EH (cell line): ENCODE results near the gene SYNGR3.

ENCODE experiments used
- DNase-seq: peaks from one replicate; pipeline ENCODE4 v3.0.0-alpha.2; 2015; ENCODE audit warnings: low read depth

The SYNGR3 gene

DNA sequence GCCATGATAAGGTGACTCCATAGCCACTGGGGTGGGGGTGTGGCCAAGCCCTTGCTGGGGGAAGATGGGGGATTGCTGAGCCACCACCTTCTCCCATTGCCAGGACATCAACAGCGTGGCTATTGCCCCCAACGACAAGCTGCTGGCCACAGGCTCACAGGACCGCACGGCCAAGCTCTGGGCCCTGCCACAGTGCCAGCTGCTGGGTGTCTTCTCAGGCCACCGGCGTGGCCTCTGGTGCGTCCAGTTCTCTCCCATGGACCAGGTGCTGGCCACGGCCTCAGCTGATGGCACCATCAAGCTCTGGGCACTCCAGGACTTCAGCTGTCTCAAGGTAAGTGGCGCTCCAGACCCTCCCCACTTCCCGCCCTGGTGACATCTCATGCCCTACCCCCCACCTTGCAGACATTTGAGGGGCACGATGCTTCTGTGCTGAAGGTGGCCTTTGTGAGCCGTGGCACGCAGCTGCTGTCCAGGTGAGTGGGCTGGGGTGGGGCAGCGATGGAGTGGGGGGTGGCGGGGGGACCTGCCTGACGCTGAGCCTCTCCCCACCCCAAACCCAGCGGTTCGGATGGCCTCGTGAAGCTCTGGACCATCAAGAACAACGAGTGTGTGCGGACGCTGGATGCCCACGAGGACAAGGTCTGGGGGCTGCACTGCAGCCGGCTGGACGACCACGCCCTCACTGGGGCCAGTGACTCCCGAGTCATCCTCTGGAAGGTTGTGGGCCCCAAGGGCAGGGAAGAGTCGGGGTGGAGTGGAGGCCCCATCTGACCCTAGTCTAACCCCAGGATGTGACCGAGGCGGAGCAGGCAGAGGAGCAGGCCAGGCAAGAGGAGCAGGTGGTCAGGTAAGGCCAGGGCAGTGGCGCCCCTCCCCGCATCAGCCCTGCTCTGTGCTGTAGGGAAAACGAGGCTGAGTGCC, 12.6 kb upstream of the SYNGR3 start:
- no peak for DNase-seq

- DNase-seq = no peak
Observed at GRCh38 chr16:1977875-1978268, 11.9 kb upstream of the SYNGR3 start.

DNA sequence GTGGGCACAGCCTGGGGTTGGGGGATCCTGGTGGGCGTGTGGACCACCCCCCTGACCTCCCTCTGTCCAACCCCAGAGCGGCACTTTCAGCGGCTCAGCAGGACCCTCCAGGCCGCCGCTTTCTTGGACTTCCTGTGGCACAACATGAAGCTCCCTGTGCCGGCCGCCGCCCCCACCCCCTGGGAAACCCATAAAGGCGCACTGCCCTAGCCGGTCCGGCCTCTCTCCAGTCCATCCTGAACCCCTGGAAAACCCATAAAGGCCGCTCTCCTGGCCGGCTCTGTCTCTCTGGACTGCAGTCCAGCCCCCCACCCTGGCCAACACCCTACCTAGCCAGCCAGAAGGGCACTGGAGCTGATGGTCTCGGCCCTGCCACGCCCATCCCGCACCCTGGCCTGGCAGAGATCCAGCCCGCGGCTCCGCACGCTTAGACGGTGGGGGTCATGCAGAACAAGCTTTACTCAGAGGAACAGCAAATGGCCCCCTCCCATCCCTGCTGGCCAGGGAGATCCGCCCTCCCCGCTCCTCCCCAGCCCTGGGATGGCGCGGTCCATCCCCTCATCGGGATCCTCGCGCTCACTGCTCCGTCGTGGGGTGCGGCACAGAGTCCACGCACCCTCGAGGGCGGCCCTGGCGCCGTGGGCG, 11.2 kb upstream of the SYNGR3 start:
- no peak for DNase-seq

DNA sequence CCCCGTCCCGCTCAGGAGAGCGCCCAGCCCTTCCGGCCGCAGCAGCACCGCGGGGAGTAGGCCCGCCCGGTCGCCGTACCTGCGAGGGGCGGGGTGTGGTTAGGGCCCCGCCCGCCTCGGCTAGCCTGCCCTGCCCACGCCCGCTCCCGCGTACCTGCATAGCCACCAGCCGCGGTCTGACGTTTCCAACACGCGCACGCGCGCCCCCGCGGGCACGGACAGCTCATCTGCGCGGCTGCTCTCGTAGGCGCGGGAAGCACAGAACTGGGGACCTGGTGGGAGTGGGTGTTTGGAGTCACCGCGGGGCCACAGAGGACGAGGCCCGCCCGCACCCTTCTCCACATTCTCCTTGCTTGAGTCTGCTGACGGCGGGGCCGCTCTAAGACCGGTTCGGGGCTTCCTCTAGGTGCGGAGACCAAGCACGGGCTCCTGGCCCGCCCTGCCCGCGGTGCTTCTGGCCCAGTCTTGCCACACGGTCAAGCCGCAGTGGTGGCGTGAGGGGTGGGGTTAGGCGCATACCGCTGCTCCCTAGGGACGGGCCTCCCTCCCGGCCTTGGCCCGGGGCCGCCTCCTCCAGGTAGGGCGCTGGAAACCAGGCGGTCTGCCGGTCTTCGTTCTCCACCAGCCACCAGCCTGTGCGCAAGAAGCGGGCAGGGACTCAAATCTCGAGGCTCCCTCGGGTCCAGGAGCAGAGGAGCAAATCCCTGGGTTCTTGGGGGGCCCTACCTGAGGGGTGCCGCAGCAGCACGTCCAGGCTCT, 10.3 kb upstream of the SYNGR3 start:
- DNase-seq = no peak

- DNase-seq = no peak
Observed at GRCh38 chr16:1980030-1980769, 9.6 kb upstream of the SYNGR3 start.

- no peak for DNase-seq
Observed at GRCh38 chr16:1980770-1981087, 9.0 kb upstream of the SYNGR3 start.

GRCh38 chr16:1981398-1981836, 8.4 kb upstream of the SYNGR3 start, which contains the start of gene NOXO1:
TSS of gene NOXO1 (minus strand) at chr16:1981469. CDS start at chr16:1981179, 290 bp downstream.
- DNase-seq = no peak

GRCh38 chr16:1982013-1982433, 7.7 kb upstream of the SYNGR3 start:
- DNase-seq = no peak

DNA sequence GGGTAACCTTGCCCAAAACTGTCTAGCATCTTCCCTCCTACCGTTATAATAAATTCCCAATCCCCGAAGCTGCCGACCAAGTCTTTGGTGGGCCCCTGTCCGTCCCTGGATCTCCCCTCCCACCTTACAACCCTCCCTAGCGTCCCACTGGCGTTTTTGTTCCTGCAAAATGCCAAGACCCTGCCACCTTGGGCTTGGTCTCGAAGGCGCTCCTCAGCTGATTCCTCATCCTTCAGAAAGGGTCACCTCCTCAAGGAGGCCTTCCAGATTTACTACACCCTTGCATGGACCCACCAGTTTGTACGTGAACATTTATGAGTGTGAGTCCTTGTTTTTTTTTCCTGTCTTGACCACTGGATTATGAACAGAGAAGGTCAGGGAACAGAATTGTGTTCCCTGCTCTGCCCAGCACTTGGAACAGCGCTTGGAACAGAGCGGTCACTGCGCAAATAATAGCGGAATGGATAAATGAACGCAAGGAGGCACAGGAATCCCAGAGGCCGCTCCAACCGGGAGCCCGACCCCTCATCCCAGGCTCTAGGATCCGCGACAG, 6.7 kb upstream of the SYNGR3 start:
- DNase-seq = no peak

DNA sequence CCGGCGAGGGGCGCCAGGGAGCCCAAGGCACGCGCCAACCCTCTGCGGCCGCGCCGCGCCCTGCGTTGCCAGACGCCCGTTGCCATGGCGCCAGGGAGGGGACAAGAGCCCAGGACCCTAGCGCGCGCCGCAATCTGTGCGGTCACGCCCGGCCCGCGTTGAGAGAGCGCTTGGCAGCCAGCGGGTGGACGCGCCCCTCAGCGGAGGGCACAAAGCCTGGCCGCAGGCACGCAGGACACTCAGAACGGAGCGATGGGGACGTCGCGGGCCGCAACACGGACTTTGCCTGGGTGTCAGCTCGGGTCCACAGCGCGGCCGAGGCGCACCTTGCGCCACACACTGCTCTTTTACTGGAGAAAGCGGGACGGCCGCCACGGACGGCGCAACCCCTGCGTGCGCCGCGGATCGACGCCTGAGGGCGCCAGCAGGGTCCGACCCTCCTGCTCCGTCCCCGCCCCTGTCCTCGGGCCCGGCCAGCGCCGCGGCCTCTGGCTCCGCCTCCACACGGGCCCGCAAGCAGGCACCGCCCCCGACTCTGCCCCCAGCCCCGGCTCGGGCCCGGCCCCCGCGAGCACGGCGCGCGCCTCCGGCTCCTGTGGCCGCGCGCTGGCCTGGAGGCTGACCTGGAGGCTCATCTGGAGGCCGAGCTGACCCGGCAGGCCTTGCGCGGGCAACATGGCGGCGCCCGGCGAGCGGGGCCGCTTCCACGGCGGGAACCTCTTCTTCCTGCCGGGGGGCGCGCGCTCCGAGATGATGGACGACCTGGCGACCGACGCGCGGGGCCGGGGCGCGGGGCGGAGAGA, 6.0 kb upstream of the SYNGR3 start, which contains the start of gene GFER:
GFER (plus strand) TSS at position 650 of the 803 bp plus-strand sequence; CDS start at position 676, 26 bp downstream.
- peak; percentile 92 for DNase-seq

- peak; percentile 31 for DNase-seq
Observed at GRCh38 chr16:1984347-1985225, 5.2 kb upstream of the SYNGR3 start.

- DNase-seq = no peak
Observed at GRCh38 chr16:1985466-1986150, 4.2 kb upstream of the SYNGR3 start.

GRCh38 chr16:1987198-1987597, 2.6 kb upstream of the SYNGR3 start:
- DNase-seq = no peak

GRCh38 chr16:1990101-1990350, 256 bp downstream of the SYNGR3 start:
- no peak for DNase-seq

DNA sequence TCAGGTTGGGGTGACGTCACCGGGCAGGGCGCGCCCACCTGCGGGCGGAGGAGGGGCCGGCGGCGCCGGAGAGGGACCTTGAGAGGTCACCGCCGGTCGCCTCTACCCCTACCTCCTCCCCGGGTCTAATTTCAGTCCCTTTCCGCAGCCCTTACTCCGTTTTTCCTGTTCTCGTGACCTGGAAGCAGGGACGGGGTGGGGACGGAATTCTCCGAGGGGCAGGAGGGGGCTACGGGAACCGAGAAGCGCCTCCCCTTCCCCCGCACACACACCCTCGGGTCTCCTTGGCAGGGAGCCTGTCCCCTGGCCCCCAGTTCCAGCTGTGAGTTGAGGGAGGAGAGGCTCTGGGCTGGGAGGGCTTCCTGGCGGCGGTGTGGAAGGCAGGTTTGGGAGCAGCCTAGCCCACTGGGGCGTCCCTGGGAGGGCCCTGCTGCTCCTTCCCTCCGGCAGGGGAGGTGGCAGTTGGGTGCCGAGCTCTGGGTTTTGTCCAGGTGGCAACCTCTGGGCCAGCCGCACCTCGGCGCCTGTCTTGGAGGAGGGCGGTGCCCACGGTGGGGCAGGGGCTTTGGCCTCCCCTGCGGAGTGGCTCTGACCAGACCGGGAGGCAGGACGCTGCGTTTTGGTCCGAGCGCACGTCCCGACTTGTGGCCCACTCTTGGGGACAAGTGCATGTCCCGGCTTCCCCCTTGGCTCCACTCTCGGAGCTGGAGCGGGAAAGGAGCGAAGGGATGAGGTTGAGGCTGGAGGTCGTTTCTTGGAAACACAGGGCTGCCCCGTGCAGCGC, 773 bp downstream of the SYNGR3 start:
- DNase-seq = no peak

DNA sequence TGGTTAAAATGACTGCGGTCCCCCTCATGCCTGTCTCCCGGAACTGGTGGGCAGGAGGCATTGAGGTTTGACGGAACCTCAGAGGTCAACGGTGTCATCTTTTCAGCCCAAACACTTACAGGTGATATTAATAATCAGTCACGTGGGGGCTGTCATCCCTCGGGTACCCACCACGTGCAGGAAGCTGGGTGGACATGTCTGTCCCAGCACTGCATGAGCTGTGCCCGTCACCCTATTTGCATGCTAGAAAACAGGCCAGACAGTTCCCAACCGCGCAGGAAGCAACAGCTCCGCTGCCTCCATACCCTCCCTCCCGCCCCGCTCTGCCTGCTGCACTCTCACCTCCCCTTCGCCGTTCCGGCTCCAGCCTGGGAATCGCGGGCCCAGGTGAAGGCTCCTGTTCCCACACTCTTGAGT, 1.4 kb downstream of the SYNGR3 start:
- no peak for DNase-seq

DNA sequence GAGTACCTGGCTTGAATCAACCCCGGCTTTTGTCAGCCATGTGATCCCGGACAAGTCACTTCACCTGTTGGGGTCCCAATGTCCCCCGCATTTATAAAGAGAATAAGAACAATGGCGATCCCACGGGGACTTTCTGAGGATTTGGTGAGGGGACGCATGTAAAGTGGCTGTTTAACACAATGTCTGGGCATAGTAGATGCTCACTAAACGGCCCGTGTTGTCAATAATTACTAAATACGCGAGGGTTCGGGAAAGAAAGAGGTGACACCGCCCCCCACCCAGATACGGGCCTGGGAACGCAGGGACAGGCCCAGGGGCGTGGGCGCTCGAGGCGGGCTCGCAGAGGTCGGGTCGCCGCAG, 1.8 kb downstream of the SYNGR3 start:
- DNase-seq = no peak

DNA sequence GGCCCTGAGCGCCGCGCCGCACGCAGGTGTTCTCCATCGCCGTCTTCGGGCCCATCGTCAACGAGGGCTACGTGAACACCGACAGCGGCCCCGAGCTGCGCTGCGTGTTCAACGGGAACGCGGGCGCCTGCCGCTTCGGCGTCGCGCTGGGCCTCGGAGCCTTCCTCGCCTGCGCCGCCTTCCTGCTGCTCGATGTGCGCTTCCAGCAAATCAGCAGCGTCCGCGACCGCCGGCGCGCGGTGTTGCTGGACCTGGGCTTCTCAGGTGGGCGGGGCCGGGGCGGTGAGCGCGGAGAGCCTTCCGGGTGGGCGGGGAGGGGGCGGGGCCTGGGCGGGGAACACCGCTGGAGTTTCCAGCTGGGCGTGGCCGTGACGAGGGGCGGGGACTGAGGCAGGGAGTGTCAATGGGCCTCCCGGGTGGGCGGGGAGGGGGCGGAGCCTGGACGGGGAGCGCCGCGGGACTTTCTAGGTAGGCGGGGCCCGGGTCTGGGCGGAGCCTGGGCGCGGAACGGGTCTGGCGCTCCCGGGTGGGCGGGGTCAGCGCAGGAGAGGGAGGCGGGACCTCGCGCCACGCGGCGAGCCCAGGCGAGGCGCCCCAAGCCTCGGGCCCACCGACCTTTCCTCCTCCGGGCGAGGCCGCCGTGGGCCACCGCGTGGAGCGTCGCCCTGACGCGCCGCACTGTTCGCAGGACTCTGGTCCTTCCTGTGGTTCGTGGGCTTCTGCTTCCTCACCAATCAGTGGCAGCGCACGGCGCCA, 2.4 kb downstream of the SYNGR3 start:
- peak; percentile 88 for DNase-seq
